ENCODE data around the gene FOXO3. TPM values are rescaled to one million over a fixed set of nuclear protein-coding genes. Genes with fewer than 3 reads are reported as not detected.

Gene FOXO3
- total RNA-seq, 1 experiment from 2014 or later, result 22.1 TPM

- Histone ChIP-seq H2AFZ (ENCODE audit: low read length) (no peak overlapping the region), H3K14ac (ENCODE audit: insufficient read depth, low read length) (no peak overlapping the region), H3T11ph (ENCODE audit: low read length) (no peak overlapping the region), H3K9me3 (ENCODE audit: control insufficient read depth, low read depth, low read length) (no peaks in the 10 kb centered on the region), H4K91ac (ENCODE audit: insufficient read length, low read depth, low read length) (no peak overlapping the region), H2AK5ac (ENCODE audit: insufficient read length, low read length) (no peak overlapping the region), H4K20me1 (ENCODE audit: control insufficient read depth, insufficient read depth, insufficient read length) (no peaks in the 10 kb centered on the region), H2BK5ac (ENCODE audit: insufficient read length, low read length) (no peak overlapping the region), H3K9ac (ENCODE audit: extremely low read depth, insufficient read length, low read length) (no peak overlapping the region), H3K23ac (ENCODE audit: insufficient read length, low read depth, low read length) (no peak overlapping the region), H3K79me1 (ENCODE audit: insufficient read depth, low read depth, low read length, poor library complexity, severe bottlenecking) (peaks cover 2% of the 10 kb centered on the region), H3K18ac (ENCODE audit: insufficient read length, low read depth, low read length) (no peak overlapping the region), H4K5ac (ENCODE audit: insufficient read length, low read depth, low read length) (no peak overlapping the region), H3K27ac (ENCODE audit: insufficient read length, low read depth, low read length) (no peak overlapping the region), H2BK20ac (ENCODE audit: low read depth, low read length, poor library complexity, severe bottlenecking) (no peak overlapping the region), H2BK12ac (ENCODE audit: insufficient read length, low read depth, low read length) (no peak overlapping the region), H2BK120ac (ENCODE audit: low read depth, low read length, poor library complexity, severe bottlenecking) (no peak overlapping the region), H4K8ac (replicated peaks; ENCODE audit: insufficient read length, low read depth, low read length) (no peak overlapping the region), H3K23me2 (ENCODE audit: insufficient read length, low read depth, low read length, poor library complexity, severe bottlenecking) (no peaks in the 10 kb centered on the region), H3K4ac (ENCODE audit: low read depth, low read length) (no peak overlapping the region), H3K27me3 (ENCODE audit: insufficient read depth, low read length) (no peaks in the 10 kb centered on the region), H2BK15ac (ENCODE audit: low read depth, low read length) (no peak overlapping the region), H3K56ac (ENCODE audit: insufficient read length, low read depth, low read length) (no peak overlapping the region), H3K79me2 (ENCODE audit: insufficient read depth, low read length) (peaks cover 2% of the 10 kb centered on the region; the same call in 1 of the 2 replicates), H3K4me1 (ENCODE audit: insufficient read depth, low read length) (peaks cover 12% of the 10 kb centered on the region; the same call in 1 of the 2 replicates), H3K4me2 (ENCODE audit: insufficient read depth, insufficient read length, low read length) (no peak overlapping the region)
- DNase-seq, result no peak
- H3K27ac Mint-ChIP-seq, result peak overlapping the region in 2 of 3 experiments; percentile 64 to 91; a peak in 4 of 7 replicates
- no peaks in the 10 kb centered on the region for H3K27me3 Mint-ChIP-seq (ENCODE audit: low read depth)
- WGBS (ENCODE audit: extremely low coverage, insufficient read length, low lambda C conversion rate), result no CpG with 5 or more reads among the region's 1 CpG
- peaks cover 29 to 30% of the 10 kb centered on the region in 2 experiments for H3K4me1 Mint-ChIP-seq
- H3K36me3 Mint-ChIP-seq (ENCODE audit: insufficient read depth in 1 of 3, low read depth in 3 of 3), result peaks cover 0 to 5% (median 0%) of the 10 kb centered on the region in 3 experiments; a peak in 3 of 7 replicates
- H3K4me3 Mint-ChIP-seq, result no peak overlapping the region
- TF ChIP-seq, protein P1, sequence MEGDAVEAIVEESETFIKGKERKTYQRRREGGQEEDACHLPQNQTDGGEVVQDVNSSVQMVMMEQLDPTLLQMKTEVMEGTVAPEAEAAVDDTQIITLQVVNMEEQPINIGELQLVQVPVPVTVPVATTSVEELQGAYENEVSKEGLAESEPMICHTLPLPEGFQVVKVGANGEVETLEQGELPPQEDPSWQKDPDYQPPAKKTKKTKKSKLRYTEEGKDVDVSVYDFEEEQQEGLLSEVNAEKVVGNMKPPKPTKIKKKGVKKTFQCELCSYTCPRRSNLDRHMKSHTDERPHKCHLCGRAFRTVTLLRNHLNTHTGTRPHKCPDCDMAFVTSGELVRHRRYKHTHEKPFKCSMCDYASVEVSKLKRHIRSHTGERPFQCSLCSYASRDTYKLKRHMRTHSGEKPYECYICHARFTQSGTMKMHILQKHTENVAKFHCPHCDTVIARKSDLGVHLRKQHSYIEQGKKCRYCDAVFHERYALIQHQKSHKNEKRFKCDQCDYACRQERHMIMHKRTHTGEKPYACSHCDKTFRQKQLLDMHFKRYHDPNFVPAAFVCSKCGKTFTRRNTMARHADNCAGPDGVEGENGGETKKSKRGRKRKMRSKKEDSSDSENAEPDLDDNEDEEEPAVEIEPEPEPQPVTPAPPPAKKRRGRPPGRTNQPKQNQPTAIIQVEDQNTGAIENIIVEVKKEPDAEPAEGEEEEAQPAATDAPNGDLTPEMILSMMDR (conservative IDR thresholded peaks at IDR 0.05), result no peak
- no peaks in the 10 kb centered on the region for H3K9me3 Mint-ChIP-seq
These were observed 21.3 kb downstream of the FOXO3 start for GRCh38 chr6:108581932-108582475.
